M059J (cell line): ENCODE results near the gene ACAD8. TPM values are rescaled to one million over a fixed set of nuclear protein-coding genes. Genes with fewer than 3 reads are reported as not detected.

ENCODE experiments used
- DNase-seq: peaks from one replicate; pipeline ENCODE4 v3.0.0-alpha.2; 2012; ENCODE audit warnings: low read depth
- total RNA-seq: library from RNA; depleted of rRNA; stranded (reverse); fragments of >200 nt; shearing (Covaris generic); gene quantifications from 2 replicates; pipeline ENCODE4 v1.2.3, GENCODE V29; 2014; rRNA removed

Gene ACAD8
- total RNA-seq, 1 experiment from 2014 or later = 12.0 TPM

- no peak for DNase-seq
These were observed 36.4 kb downstream of the ACAD8 start for GRCh38 chr11:134289789-134290188.

- DNase-seq = no peak
These were observed 37.3 kb downstream of the ACAD8 start for GRCh38 chr11:134290646-134291045.

GRCh38 chr11:134291196-134291595, 37.8 kb downstream of the ACAD8 start:
- no peak for DNase-seq

GRCh38 chr11:134292661-134293060, 39.3 kb downstream of the ACAD8 start:
- no peak for DNase-seq

- no peak for DNase-seq
These were observed 40.0 kb downstream of the ACAD8 start for GRCh38 chr11:134293119-134294113.

GRCh38 chr11:134294664-134295063, 41.3 kb downstream of the ACAD8 start:
- no peak for DNase-seq

- no peak for DNase-seq
These were observed 58.9 kb downstream of the ACAD8 start for GRCh38 chr11:134312223-134312622.

GRCh38 chr11:134312807-134313206, 59.4 kb downstream of the ACAD8 start:
- no peak for DNase-seq

GRCh38 chr11:134313379-134313778, 60.0 kb downstream of the ACAD8 start:
- no peak for DNase-seq

GRCh38 chr11:134313821-134314607, 60.6 kb downstream of the ACAD8 start:
- no peak for DNase-seq

Other genes with a start within 250 kb of the ACAD8 start
- 6.1 and 7.3 TPM in 2 replicates for gene JAM3, start 184.5 kb upstream of the ACAD8 start, total RNA-seq
- 47.7 and 69.1 TPM in 2 replicates for gene NCAPD3, start 29.6 kb upstream of the ACAD8 start, total RNA-seq
- gene VPS26B, start 28.9 kb upstream of the ACAD8 start, total RNA-seq = 22.6 and 33.7 TPM in 2 replicates
- gene THYN1, start 216 bp upstream of the ACAD8 start, total RNA-seq = 71.5 and 74.3 TPM in 2 replicates
- gene GLB1L3, start 22.8 kb downstream of the ACAD8 start, total RNA-seq = not detected in 2 replicates
- gene GLB1L2, start 78.4 kb downstream of the ACAD8 start, total RNA-seq = not detected in 2 replicates
- gene B3GAT1, start 158.7 kb downstream of the ACAD8 start, total RNA-seq = not detected in 2 replicates